HCT116 (cell line): ENCODE results near the gene COL5A1. TPM values are rescaled to one million over a fixed set of nuclear protein-coding genes. Genes with fewer than 3 reads are reported as not detected.

Source experiments
- ATAC-seq: fragments of 200-7000 bp; cut with Tn5 transposase; 2 replicates; pipeline ENCODE4 v1.9.1; 2020; ENCODE audit warnings: mild to moderate bottlenecking, moderate library complexity
- BruUV-seq: library from RNA; stranded (reverse); fragments of 400-500 nt; replicated peaks from 2 replicates; lab custom pipeline; 2021; lab: Mats Ljungman, UMichigan
- CTCF ChIA-PET: fragments of 300-600 bp; sonication (Branson Sonifier 250); formaldehyde crosslinking; loops from one replicate; lab custom pipeline; 2021; ENCODE audit warnings: antibody characterized with exemption; lab: Charles Lee
- POLR2A ChIA-PET: fragments of 300-600, 350-600 bp; sonication (Branson Sonifier 250); formaldehyde crosslinking; loops from one replicate; lab custom pipeline; 2021; ENCODE audit warnings: antibody characterized with exemption; lab: Charles Lee
- RAD21 ChIA-PET, 2 experiments: fragments of 300-600 bp; sonication (Branson Sonifier 250); formaldehyde crosslinking; loops; one replicate each; lab custom pipeline; 2023; ENCODE audit warnings: low total read pairs in 2 of 2; ENCODE audit not compliant: uncharacterized antibody in 2 of 2, unreplicated experiment in 2 of 2, low non-redundant PET in 1 of 2; lab: Charles Lee
- DNase-seq: peaks from one replicate; pipeline ENCODE4 v3.0.0-alpha.2; 2010; ENCODE audit warnings: low read depth, low spot score
- H2AFZ ChIP-seq: fragments of 200-600 bp; shearing (Covaris generic), sonication (generic); 2 replicates; pipeline ENCODE4 v1.6.1; 2017; ENCODE audit warnings: low read depth, mixed run types, mixed read lengths, antibody characterized with exemption, low read length; ENCODE audit not compliant: poor library complexity, severe bottlenecking
- H3K27ac ChIP-seq: 2 replicates; pipeline ENCODE4 v1.5.1; 2012; ENCODE audit warnings: low read depth, low read length
- H3K27me3 ChIP-seq: fragments of 200-600 bp; sonication (generic); 2 replicates; pipeline ENCODE4 v1.6.1; 2016; ENCODE audit warnings: mixed run types, low read length, mixed read lengths; ENCODE audit not compliant: insufficient read depth
- H3K36me3 ChIP-seq, 2 experiments: fragments of 200-500 bp in 1 of 2; fragments of 200-600 bp in 1 of 2; sonication (Bioruptor generic) in 1 of 2; sonication (generic) in 1 of 2; 2 replicates each; pipeline versions ENCODE4 v1.5.1 to v1.6.1; 2014 to 2016; ENCODE audit warnings: low read length in 2 of 2, inconsistent platforms in 1 of 2, mixed read lengths in 1 of 2, mixed run types in 1 of 2; ENCODE audit not compliant: insufficient read depth in 2 of 2, control insufficient read depth in 1 of 2
- H3K4me1 ChIP-seq, 2 experiments: fragments of 200-600 bp in 1 of 2; sonication (generic) in 1 of 2; 2 replicates each; pipeline versions ENCODE4 v1.5.1 to v1.6.1; 2012 to 2017; ENCODE audit warnings: low read length in 2 of 2, inconsistent platforms in 1 of 2, mild to moderate bottlenecking in 1 of 2, mixed read lengths in 1 of 2, mixed run types in 1 of 2, moderate library complexity in 1 of 2; ENCODE audit not compliant: insufficient read depth in 2 of 2, control insufficient read depth in 1 of 2
- H3K4me2 ChIP-seq: fragments of 200-600 bp; sonication (generic); 2 replicates; pipeline ENCODE4 v1.6.1; 2017; ENCODE audit warnings: mixed run types, low read length, mixed read lengths
- H3K4me3 ChIP-seq, 2 experiments: fragments of 200-600 bp in 1 of 2; sonication (generic) in 1 of 2; replicated peaks in 1 of 2; 2 replicates each; pipeline ENCODE4 v1.5.1; 2011 to 2016; ENCODE audit warnings: low read length in 2 of 2, control low read depth in 1 of 2, low read depth in 1 of 2, mild to moderate bottlenecking in 1 of 2, mixed read lengths in 1 of 2, mixed run types in 1 of 2
- H3K79me2 ChIP-seq: fragments of 200-600 bp; sonication (generic); 2 replicates; pipeline ENCODE4 v1.6.1; 2017; ENCODE audit warnings: mild to moderate bottlenecking, mixed run types, low read length, moderate library complexity, mixed read lengths; ENCODE audit not compliant: insufficient read depth
- H3K9ac ChIP-seq: fragments of 200-600 bp; sonication (generic); 2 replicates; pipeline ENCODE4 v1.6.1; 2016; ENCODE audit warnings: low read length, mixed read lengths
- H3K9me2 ChIP-seq: fragments of 200-600 bp; sonication (generic), shearing (Covaris generic); 2 replicates; pipeline ENCODE4 v1.6.1; 2017; ENCODE audit warnings: mixed run types, mild to moderate bottlenecking, moderate library complexity; ENCODE audit not compliant: insufficient read depth
- H3K9me3 ChIP-seq, 2 experiments: fragments of 200-500 bp in 1 of 2; fragments of 200-600 bp in 1 of 2; sonication (Bioruptor generic) in 1 of 2; sonication (generic) in 1 of 2; 2 replicates each; pipeline ENCODE4 v1.6.1; 2014 to 2017; ENCODE audit warnings: low read length in 2 of 2, mixed read lengths in 2 of 2, inconsistent platforms in 1 of 2, low read depth in 1 of 2, mild to moderate bottlenecking in 1 of 2, mixed run types in 1 of 2, moderate library complexity in 1 of 2; ENCODE audit not compliant: control insufficient read depth in 1 of 2, insufficient read depth in 1 of 2
- H4K20me1 ChIP-seq: fragments of 200-600 bp; sonication (generic), shearing (Covaris generic); 2 replicates; pipeline ENCODE4 v1.6.1; 2017; ENCODE audit warnings: mixed run types, mild to moderate bottlenecking, moderate library complexity; ENCODE audit not compliant: insufficient read depth
- CBX3 ChIP-seq: IDR thresholded peaks from 2 replicates; pipeline ENCODE4 v1.6.1; 2012; ENCODE audit warnings: low read depth
- CEBPB ChIP-seq: IDR thresholded peaks from 2 replicates; pipeline ENCODE4 v1.6.1; 2012; ENCODE audit warnings: low read depth
- EGR1 ChIP-seq: IDR thresholded peaks from 2 replicates; pipeline ENCODE4 v1.6.1; 2012; ENCODE audit warnings: low read depth
- ELF1 ChIP-seq: IDR thresholded peaks from 2 replicates; pipeline ENCODE4 v1.6.1; 2012; ENCODE audit warnings: low read depth, borderline replicate concordance
- EZH2 ChIP-seq: fragments of 200-600 bp; sonication (generic); IDR thresholded peaks from 2 replicates; pipeline ENCODE4 v1.6.1; 2017; ENCODE audit warnings: antibody characterized with exemption, mixed run types
- FOSL1 ChIP-seq: IDR thresholded peaks from 2 replicates; pipeline ENCODE4 v1.6.1; 2012; ENCODE audit warnings: low read depth
- JUND ChIP-seq: IDR thresholded peaks from 2 replicates; pipeline ENCODE4 v1.6.1; 2012
- POLR2A ChIP-seq: IDR thresholded peaks from 2 replicates; pipeline ENCODE4 v1.7.0; 2011; ENCODE audit warnings: borderline replicate concordance; ENCODE audit not compliant: insufficient read depth, insufficient read length; ENCODE audit errors: extremely low read depth
- POLR2AphosphoS5 ChIP-seq: IDR thresholded peaks from 2 replicates; pipeline ENCODE4 v1.6.1; 2011; ENCODE audit warnings: mild to moderate bottlenecking, low read depth, low read length, moderate library complexity
- RAD21 ChIP-seq: IDR thresholded peaks from 2 replicates; pipeline ENCODE4 v1.6.1; 2012; ENCODE audit warnings: low read depth, mild to moderate bottlenecking
- REST ChIP-seq: IDR thresholded peaks from 2 replicates; pipeline ENCODE4 v1.6.1; 2012; ENCODE audit warnings: low read depth
- SIN3A ChIP-seq: IDR thresholded peaks from 2 replicates; pipeline ENCODE4 v1.6.1; 2012; ENCODE audit warnings: low read depth
- SP1 ChIP-seq: IDR thresholded peaks from 2 replicates; pipeline ENCODE4 v1.6.1; 2012; ENCODE audit warnings: low read depth
- TCF7L2 ChIP-seq: IDR thresholded peaks from 2 replicates; pipeline ENCODE4 v1.7.0; 2011; ENCODE audit warnings: borderline replicate concordance, inconsistent platforms; ENCODE audit not compliant: insufficient read depth, insufficient read length; ENCODE audit errors: extremely low read depth
- YY1 ChIP-seq: IDR thresholded peaks from 2 replicates; pipeline ENCODE4 v1.6.1; 2011; ENCODE audit warnings: low read length, low read depth, moderate library complexity, mild to moderate bottlenecking; ENCODE audit not compliant: insufficient replicate concordance; ENCODE audit errors: extremely low read depth
- ZFX ChIP-seq: fragments of 450-650 bp; IDR thresholded peaks from 2 replicates; pipeline ENCODE4 v1.6.1; 2017
- ZNF274 ChIP-seq: fragments of 200-500 bp; sonication (Bioruptor generic); IDR thresholded peaks from 2 replicates; pipeline ENCODE4 v1.6.1; 2014; ENCODE audit warnings: mild to moderate bottlenecking, low read depth, low read length, inconsistent platforms
- intact Hi-C: fragments of 100-400 bp; cut with micrococcal nuclease; formaldehyde crosslinking; loops from 2 replicates; pipeline ENCODE4 v1.10.0; 2022
- total RNA-seq: library from RNA; stranded (reverse); gene quantifications from one replicate; pipeline ENCODE4 v1.2.1, GENCODE V29; 2021; ENCODE audit not compliant: unreplicated experiment
- TF ChIP-seq, protein P1 (sequence below): IDR thresholded peaks from 2 replicates; pipeline ENCODE4 v1.6.1; 2011; ENCODE audit warnings: mild to moderate bottlenecking, low read length, moderate library complexity; ENCODE audit not compliant: insufficient replicate concordance; ENCODE audit errors: extremely low read depth
- TF ChIP-seq, protein P2 (sequence below): IDR thresholded peaks from 2 replicates; pipeline ENCODE4 v1.6.1; 2012
- TF ChIP-seq, protein P3 (sequence below), 3 experiments: fragments of 200-600 bp in 1 of 3; sonication (generic) in 1 of 3; IDR thresholded peaks in 2 of 3; conservative IDR thresholded peaks in 1 of 3; 2 replicates each; pipeline ENCODE4 v1.5.1; 2012 to 2017; ENCODE audit warnings: low read depth in 2 of 3, low read length in 2 of 3, antibody characterized with exemption in 1 of 3, borderline replicate concordance in 1 of 3, control low read depth in 1 of 3, mild to moderate bottlenecking in 1 of 3, mixed read lengths in 1 of 3, mixed run types in 1 of 3, moderate library complexity in 1 of 3; ENCODE audit not compliant: insufficient read depth in 1 of 3

Gene COL5A1
- total RNA-seq, 1 experiment from 2014 or later: 0.30 TPM

GRCh38 chr9:134618833-134619447 lies 22.7 kb upstream of the COL5A1 start:
- intact Hi-C loops: no loop called here
- ATAC-seq (no peak), DNase-seq (no peak)
- no peaks in the 10 kb centered on the region for H3K79me2 ChIP-seq
- no peak overlapping the region for H3K27ac ChIP-seq
- no TSS peak for BruUV-seq
- H3K4me1 ChIP-seq: no peaks in the 10 kb centered on the region
- H3K4me3 ChIP-seq: no peak overlapping the region
- ChIA-PET CTCF (no interaction called here), RAD21 (no interaction called here), POLR2A (no interaction called here)
- no peaks in the 10 kb centered on the region for H3K36me3 ChIP-seq
- no peak overlapping the region for H3K9ac ChIP-seq
- TF ChIP-seq POLR2A (no peak), FOSL1 (no peak), SP1 (no peak), REST (no peak), EGR1 (no peak), ELF1 (no peak), POLR2AphosphoS5 (no peak), CBX3 (no peak), ZNF274 (no peak), CEBPB (no peak), RAD21 (no peak), SIN3A (no peak), ZFX (no peak), EZH2 (no peak), JUND (no peak), YY1 (no peak), TCF7L2 (no peak)
- TF ChIP-seq, protein P1, sequence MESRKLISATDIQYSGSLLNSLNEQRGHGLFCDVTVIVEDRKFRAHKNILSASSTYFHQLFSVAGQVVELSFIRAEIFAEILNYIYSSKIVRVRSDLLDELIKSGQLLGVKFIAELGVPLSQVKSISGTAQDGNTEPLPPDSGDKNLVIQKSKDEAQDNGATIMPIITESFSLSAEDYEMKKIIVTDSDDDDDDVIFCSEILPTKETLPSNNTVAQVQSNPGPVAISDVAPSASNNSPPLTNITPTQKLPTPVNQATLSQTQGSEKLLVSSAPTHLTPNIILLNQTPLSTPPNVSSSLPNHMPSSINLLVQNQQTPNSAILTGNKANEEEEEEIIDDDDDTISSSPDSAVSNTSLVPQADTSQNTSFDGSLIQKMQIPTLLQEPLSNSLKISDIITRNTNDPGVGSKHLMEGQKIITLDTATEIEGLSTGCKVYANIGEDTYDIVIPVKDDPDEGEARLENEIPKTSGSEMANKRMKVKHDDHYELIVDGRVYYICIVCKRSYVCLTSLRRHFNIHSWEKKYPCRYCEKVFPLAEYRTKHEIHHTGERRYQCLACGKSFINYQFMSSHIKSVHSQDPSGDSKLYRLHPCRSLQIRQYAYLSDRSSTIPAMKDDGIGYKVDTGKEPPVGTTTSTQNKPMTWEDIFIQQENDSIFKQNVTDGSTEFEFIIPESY: no peak
- TF ChIP-seq, protein P2, sequence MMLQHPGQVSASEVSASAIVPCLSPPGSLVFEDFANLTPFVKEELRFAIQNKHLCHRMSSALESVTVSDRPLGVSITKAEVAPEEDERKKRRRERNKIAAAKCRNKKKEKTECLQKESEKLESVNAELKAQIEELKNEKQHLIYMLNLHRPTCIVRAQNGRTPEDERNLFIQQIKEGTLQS: no peak
- TF ChIP-seq, protein P3, sequence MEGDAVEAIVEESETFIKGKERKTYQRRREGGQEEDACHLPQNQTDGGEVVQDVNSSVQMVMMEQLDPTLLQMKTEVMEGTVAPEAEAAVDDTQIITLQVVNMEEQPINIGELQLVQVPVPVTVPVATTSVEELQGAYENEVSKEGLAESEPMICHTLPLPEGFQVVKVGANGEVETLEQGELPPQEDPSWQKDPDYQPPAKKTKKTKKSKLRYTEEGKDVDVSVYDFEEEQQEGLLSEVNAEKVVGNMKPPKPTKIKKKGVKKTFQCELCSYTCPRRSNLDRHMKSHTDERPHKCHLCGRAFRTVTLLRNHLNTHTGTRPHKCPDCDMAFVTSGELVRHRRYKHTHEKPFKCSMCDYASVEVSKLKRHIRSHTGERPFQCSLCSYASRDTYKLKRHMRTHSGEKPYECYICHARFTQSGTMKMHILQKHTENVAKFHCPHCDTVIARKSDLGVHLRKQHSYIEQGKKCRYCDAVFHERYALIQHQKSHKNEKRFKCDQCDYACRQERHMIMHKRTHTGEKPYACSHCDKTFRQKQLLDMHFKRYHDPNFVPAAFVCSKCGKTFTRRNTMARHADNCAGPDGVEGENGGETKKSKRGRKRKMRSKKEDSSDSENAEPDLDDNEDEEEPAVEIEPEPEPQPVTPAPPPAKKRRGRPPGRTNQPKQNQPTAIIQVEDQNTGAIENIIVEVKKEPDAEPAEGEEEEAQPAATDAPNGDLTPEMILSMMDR (IDR thresholded peaks at IDR 0.05 in 2 of 3, conservative IDR thresholded peaks at IDR 0.05 in 1 of 3; ENCODE audit: borderline replicate concordance in 1 of 3, insufficient read depth in 1 of 3, low read depth in 2 of 3, low read length in 2 of 3): no peak
- no peaks in the 10 kb centered on the region for H3K9me2 ChIP-seq
- peaks cover 4% of the 10 kb centered on the region; the same call in 1 of the 2 replicates for H3K27me3 ChIP-seq
- peaks cover 7 to 8% of the 10 kb centered on the region in 2 experiments; a peak in 2 of 4 replicates for H3K9me3 ChIP-seq
- H2AFZ ChIP-seq: no peak overlapping the region
- H4K20me1 ChIP-seq: no peaks in the 10 kb centered on the region
- no peak overlapping the region for H3K4me2 ChIP-seq
